ENCODE results near the gene PANK4. TPM values are rescaled to one million over a fixed set of nuclear protein-coding genes. Genes with fewer than 3 reads are reported as not detected.

Gene PANK4
- polyA plus RNA-seq, 1 experiment = 10.9 TPM

DNA sequence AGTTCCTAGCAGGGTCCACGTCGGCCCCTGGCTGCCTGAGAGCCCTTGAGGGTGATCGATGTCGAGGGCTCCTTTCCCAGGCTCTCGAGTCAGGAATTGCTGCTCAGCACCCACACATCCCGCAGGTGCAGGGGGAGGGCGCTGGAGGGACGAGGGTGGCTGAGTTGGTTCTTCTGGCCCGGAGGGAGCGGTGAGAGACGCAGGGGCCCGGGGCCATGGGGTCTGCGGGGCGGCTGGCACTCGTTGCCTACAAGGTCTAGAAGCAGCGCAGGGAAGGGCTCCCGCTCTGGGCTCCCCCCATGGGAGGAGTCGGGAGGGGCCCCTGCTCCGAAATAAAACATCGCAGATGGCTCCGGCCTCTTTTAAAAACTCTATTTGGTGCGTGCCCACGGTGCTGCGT lies 18.2 kb downstream of the PANK4 start:
- ChIA-PET POLR2A (no interaction called here), CTCF (no interaction called here)
- H3K9me3 ChIP-seq (ENCODE audit: control insufficient read depth, insufficient read depth, low read length) = no peaks in the 10 kb centered on the region; the same call in 1 of the 2 replicates
- H3K4me3 ChIP-seq (ENCODE audit: low read depth, low read length) = no peak overlapping the region
- no peak overlapping the region for H3K27ac ChIP-seq (ENCODE audit: low read depth, low read length)
- DNase-seq (ENCODE audit: low read depth, low spot score) = no peak
- TF ChIP-seq, protein P1, sequence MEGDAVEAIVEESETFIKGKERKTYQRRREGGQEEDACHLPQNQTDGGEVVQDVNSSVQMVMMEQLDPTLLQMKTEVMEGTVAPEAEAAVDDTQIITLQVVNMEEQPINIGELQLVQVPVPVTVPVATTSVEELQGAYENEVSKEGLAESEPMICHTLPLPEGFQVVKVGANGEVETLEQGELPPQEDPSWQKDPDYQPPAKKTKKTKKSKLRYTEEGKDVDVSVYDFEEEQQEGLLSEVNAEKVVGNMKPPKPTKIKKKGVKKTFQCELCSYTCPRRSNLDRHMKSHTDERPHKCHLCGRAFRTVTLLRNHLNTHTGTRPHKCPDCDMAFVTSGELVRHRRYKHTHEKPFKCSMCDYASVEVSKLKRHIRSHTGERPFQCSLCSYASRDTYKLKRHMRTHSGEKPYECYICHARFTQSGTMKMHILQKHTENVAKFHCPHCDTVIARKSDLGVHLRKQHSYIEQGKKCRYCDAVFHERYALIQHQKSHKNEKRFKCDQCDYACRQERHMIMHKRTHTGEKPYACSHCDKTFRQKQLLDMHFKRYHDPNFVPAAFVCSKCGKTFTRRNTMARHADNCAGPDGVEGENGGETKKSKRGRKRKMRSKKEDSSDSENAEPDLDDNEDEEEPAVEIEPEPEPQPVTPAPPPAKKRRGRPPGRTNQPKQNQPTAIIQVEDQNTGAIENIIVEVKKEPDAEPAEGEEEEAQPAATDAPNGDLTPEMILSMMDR (IDR thresholded peaks at IDR 0.05; ENCODE audit: low read depth, low read length) = no peak
- peaks cover 10% of the 10 kb centered on the region for H3K27me3 ChIP-seq (ENCODE audit: control insufficient read depth, insufficient read depth, low read length)

- no peak overlapping the region for H3K4me3 ChIP-seq (ENCODE audit: low read depth, low read length)
- DNase-seq (ENCODE audit: low read depth, low spot score) = no peak
- H3K27me3 ChIP-seq (ENCODE audit: control insufficient read depth, insufficient read depth, low read length) = peaks cover 14% of the 10 kb centered on the region
- TF ChIP-seq, protein P1 (IDR thresholded peaks at IDR 0.05; ENCODE audit: low read depth, low read length) = no peak
- H3K27ac ChIP-seq (ENCODE audit: low read depth, low read length) = no peak overlapping the region
- CTCF ChIA-PET = no interaction called here
- no peaks in the 10 kb centered on the region; the same call in 1 of the 2 replicates for H3K9me3 ChIP-seq (ENCODE audit: control insufficient read depth, insufficient read depth, low read length)
- POLR2A ChIA-PET = no interaction called here
Observed at GRCh38 chr1:2507744-2508155, 18.6 kb downstream of the PANK4 start.

GRCh38 chr1:2506901-2507565 lies 19.4 kb downstream of the PANK4 start:
- Histone ChIP-seq H3K4me3 (ENCODE audit: low read depth, low read length) (no peak overlapping the region), H3K27me3 (ENCODE audit: control insufficient read depth, insufficient read depth, low read length) (peaks cover 14% of the 10 kb centered on the region), H3K9me3 (ENCODE audit: control insufficient read depth, insufficient read depth, low read length) (no peaks in the 10 kb centered on the region; the same call in 1 of the 2 replicates), H3K27ac (ENCODE audit: low read depth, low read length) (no peak overlapping the region)
- TF ChIP-seq, protein P1 (IDR thresholded peaks at IDR 0.05; ENCODE audit: low read depth, low read length) = no peak
- ChIA-PET POLR2A (no interaction called here), CTCF (no interaction called here)
- DNase-seq (ENCODE audit: low read depth, low spot score) = no peak

- ChIA-PET POLR2A (no interaction called here), CTCF (no interaction called here)
- Histone ChIP-seq H3K27ac (ENCODE audit: low read depth, low read length) (no peak overlapping the region), H3K4me3 (ENCODE audit: low read depth, low read length) (no peak overlapping the region), H3K9me3 (ENCODE audit: control insufficient read depth, insufficient read depth, low read length) (no peaks in the 10 kb centered on the region; the same call in 1 of the 2 replicates), H3K27me3 (ENCODE audit: control insufficient read depth, insufficient read depth, low read length) (peaks cover 16% of the 10 kb centered on the region)
- DNase-seq (ENCODE audit: low read depth, low spot score) = no peak
- TF ChIP-seq, protein P1 (IDR thresholded peaks at IDR 0.05; ENCODE audit: low read depth, low read length) = no peak
Observed at GRCh38 chr1:2506007-2506860, 20.2 kb downstream of the PANK4 start.

DNA sequence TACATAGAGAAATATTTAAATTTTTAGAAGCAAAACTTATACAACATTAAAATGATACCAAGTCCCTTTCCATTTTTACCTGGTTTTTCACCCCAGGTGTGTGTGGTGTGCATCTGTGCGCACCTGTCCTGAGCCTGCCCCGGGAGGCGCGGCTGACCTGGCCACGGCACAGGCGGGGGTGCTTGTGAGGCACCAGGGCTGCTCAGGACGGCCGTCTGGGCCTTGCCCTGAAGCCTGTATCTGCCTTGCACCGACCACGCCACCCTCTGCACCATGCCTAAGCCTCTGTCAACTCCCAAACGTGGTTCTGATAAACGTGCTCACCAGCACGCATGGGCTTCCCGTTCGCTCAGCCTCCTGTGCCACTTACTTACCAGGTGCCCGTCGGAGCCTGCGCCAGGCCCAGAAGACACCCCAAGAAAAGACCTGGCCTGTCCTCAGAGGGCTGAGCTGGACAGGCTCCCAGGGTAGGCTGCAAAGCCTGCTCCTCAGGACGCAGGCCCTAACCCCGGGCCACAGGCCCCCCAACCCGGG lies 20.9 kb downstream of the PANK4 start:
- ChIA-PET POLR2A (no interaction called here), CTCF (no interaction called here)
- Histone ChIP-seq H3K27ac (ENCODE audit: low read depth, low read length) (no peak overlapping the region), H3K9me3 (ENCODE audit: control insufficient read depth, insufficient read depth, low read length) (no peaks in the 10 kb centered on the region; the same call in 1 of the 2 replicates), H3K4me3 (ENCODE audit: low read depth, low read length) (no peak overlapping the region), H3K27me3 (ENCODE audit: control insufficient read depth, insufficient read depth, low read length) (peaks cover 18% of the 10 kb centered on the region)
- TF ChIP-seq, protein P1 (IDR thresholded peaks at IDR 0.05; ENCODE audit: low read depth, low read length) = no peak
- no peak for DNase-seq (ENCODE audit: low read depth, low spot score)
